MM.1S (cell line): Measurements from ENCODE around the gene PCSK1.

Experiments used
- CTCF ChIP-seq: fragments of 300-600 bp; sonication (generic); IDR thresholded peaks from 2 replicates; pipeline ENCODE4 v1.5.1; 2016; ENCODE audit warnings: antibody characterized with exemption, low read length, mixed read lengths
- EZH2 ChIP-seq: fragments of 300-600 bp; sonication (generic); optimal IDR thresholded peaks from 2 replicates; pipeline ENCODE3; 2017; ENCODE audit warnings: low read depth, mild to moderate bottlenecking, antibody characterized with exemption, low read length, mixed read lengths
- EZH2phosphoT487 ChIP-seq: fragments of 300-600 bp; sonication (generic); IDR thresholded peaks from 2 replicates; pipeline ENCODE4 v1.6.1; 2018; ENCODE audit warnings: antibody characterized with exemption, low read length

DNA sequence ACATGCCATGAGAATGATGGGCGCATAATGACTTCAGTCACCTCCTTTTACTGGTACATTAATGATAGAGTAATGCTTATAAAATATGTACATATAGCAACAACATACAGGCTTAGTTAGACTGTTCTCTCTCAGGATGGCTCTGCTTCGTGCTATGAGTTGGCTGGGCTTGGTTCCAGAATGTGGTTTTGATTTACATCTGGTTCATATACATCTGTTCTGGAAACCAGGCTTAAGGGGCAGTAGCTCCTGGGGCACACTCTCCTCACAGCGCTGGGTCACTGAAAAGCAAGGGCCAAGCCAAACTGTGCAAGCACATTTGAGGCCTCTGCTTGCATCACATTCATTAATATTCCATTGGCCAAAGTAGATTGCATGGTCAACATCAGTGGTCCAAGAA, 44.9 kb downstream of the PCSK1 start:
- no peak for TF ChIP-seq EZH2
- TF ChIP-seq CTCF, result no peak
- TF ChIP-seq EZH2phosphoT487, result no peak
